WTC11 (cell line): ENCODE measurements around the gene IDH3G. TPM values are rescaled to one million over a fixed set of nuclear protein-coding genes. Genes with fewer than 3 reads are reported as not detected.

Experiments
- ATAC-seq: fragments of 200-7000 bp; cut with Tn5 transposase; 2 replicates; pipeline ENCODE4 v1.10.0; 2021; ENCODE audit warnings: mild to moderate bottlenecking, moderate library complexity
- CTCF ChIA-PET: fragments of 300-600 bp; sonication (Branson Sonifier 250); formaldehyde crosslinking; loops from one replicate; lab custom pipeline; 2021; ENCODE audit warnings: antibody characterized with exemption; lab: Charles Lee
- POLR2A ChIA-PET: fragments of 350-600 bp; sonication (Branson Sonifier 250); formaldehyde crosslinking; loops from one replicate; lab custom pipeline; 2021; ENCODE audit warnings: antibody characterized with exemption; lab: Charles Lee
- DNase-seq: peaks from one replicate; pipeline ENCODE4 v3.0.0; 2021; ENCODE audit warnings: low spot score
- H3K27ac Mint-ChIP-seq: 2 replicates; pipeline ENCODE4 v1.8.0; 2021; ENCODE audit warnings: mixed read lengths
- H3K27me3 Mint-ChIP-seq: 2 replicates; pipeline ENCODE4 v1.8.0; 2021; ENCODE audit warnings: low read depth, mild to moderate bottlenecking, moderate library complexity, mixed read lengths
- H3K36me3 Mint-ChIP-seq: 2 replicates; pipeline ENCODE4 v1.8.0; 2021; ENCODE audit warnings: mixed read lengths
- H3K4me1 Mint-ChIP-seq: 2 replicates; pipeline ENCODE4 v1.8.0; 2022; ENCODE audit warnings: mixed read lengths
- H3K4me3 Mint-ChIP-seq: 2 replicates; pipeline ENCODE4 v1.8.0; 2021; ENCODE audit warnings: mild to moderate bottlenecking, moderate library complexity, mixed read lengths
- H3K9me3 Mint-ChIP-seq: 2 replicates; pipeline ENCODE4 v1.8.0; 2021; ENCODE audit warnings: mixed read lengths
- ATF1 ChIP-seq: sonication (generic); formaldehyde crosslinking; IDR thresholded peaks from 2 replicates; pipeline ENCODE4 v1.8.1; 2023; ENCODE audit warnings: mild to moderate bottlenecking, moderate library complexity, missing genetic modification reagents
- ETV6 ChIP-seq: sonication (generic); formaldehyde crosslinking; IDR thresholded peaks from 2 replicates; pipeline ENCODE4 v1.8.1; 2022; ENCODE audit warnings: mild to moderate bottlenecking, missing genetic modification reagents
- FOXJ3 ChIP-seq: sonication (generic); formaldehyde crosslinking; IDR thresholded peaks from 2 replicates; pipeline ENCODE4 v1.9.0; 2021; ENCODE audit warnings: missing genetic modification reagents, mild to moderate bottlenecking, borderline replicate concordance
- GABPB1 ChIP-seq: sonication (generic); formaldehyde crosslinking; IDR thresholded peaks from 2 replicates; pipeline ENCODE4 v1.8.1; 2023; ENCODE audit warnings: mild to moderate bottlenecking, missing genetic modification reagents
- HMGA2 ChIP-seq: fragments of 250-450 bp; sonication (Bioruptor Pico); IDR thresholded peaks from 2 replicates; pipeline ENCODE4 v1.4.0; 2021; ENCODE audit warnings: mild to moderate bottlenecking, moderate library complexity
- NFYB ChIP-seq: sonication (generic); formaldehyde crosslinking; conservative IDR thresholded peaks from 2 replicates; pipeline ENCODE4 v1.8.0; 2022; ENCODE audit warnings: low read depth, missing genetic modification reagents
- NR3C1 ChIP-seq: sonication (generic); formaldehyde crosslinking; conservative IDR thresholded peaks from 2 replicates; pipeline ENCODE4 v1.8.1; 2023; ENCODE audit warnings: low read depth, mild to moderate bottlenecking, missing genetic modification reagents
- OVOL2 ChIP-seq: fragments of 250-450 bp; sonication (Bioruptor Pico); IDR thresholded peaks from 2 replicates; pipeline ENCODE4 v1.9.0; 2021; ENCODE audit warnings: mild to moderate bottlenecking, borderline replicate concordance
- SMAD3 ChIP-seq: sonication (generic); formaldehyde crosslinking; IDR thresholded peaks from 2 replicates; pipeline ENCODE4 v1.8.0; 2022; ENCODE audit warnings: missing genetic modification reagents, mild to moderate bottlenecking, borderline replicate concordance
- ZNF121 ChIP-seq: sonication (generic); formaldehyde crosslinking; IDR thresholded peaks from 2 replicates; pipeline ENCODE4 v1.8.0; 2023; ENCODE audit warnings: missing genetic modification reagents
- ZNF138 ChIP-seq: sonication (generic); formaldehyde crosslinking; conservative IDR thresholded peaks from 2 replicates; pipeline ENCODE4 v1.8.1; 2022; ENCODE audit warnings: mild to moderate bottlenecking, moderate library complexity, missing genetic modification reagents
- ZNF423 ChIP-seq: fragments of 250-450 bp; sonication (Bioruptor Pico); IDR thresholded peaks from 2 replicates; pipeline ENCODE4 v2.1.2; 2022; ENCODE audit warnings: mild to moderate bottlenecking, moderate library complexity
- total RNA-seq: library from RNA; stranded (reverse); gene quantifications from 3 replicates; pipeline ENCODE4 v1.2.3, GENCODE V29; 2021
- TF ChIP-seq, protein P1 (sequence below): sonication (generic); formaldehyde crosslinking; IDR thresholded peaks from 2 replicates; pipeline ENCODE4 v1.8.1; 2022; ENCODE audit warnings: missing genetic modification reagents, borderline replicate concordance
- TF ChIP-seq, protein P2 (sequence below): sonication (generic); formaldehyde crosslinking; IDR thresholded peaks from 2 replicates; pipeline ENCODE4 v1.8.1; 2023; ENCODE audit warnings: mild to moderate bottlenecking, missing genetic modification reagents, moderate library complexity
- TF ChIP-seq, protein P3 (sequence below): sonication (generic); formaldehyde crosslinking; IDR thresholded peaks from 2 replicates; pipeline ENCODE4 v1.8.0; 2022; ENCODE audit warnings: mild to moderate bottlenecking, missing genetic modification reagents
- TF ChIP-seq, protein P4 (sequence below): sonication (generic); formaldehyde crosslinking; IDR thresholded peaks from 2 replicates; pipeline ENCODE4 v1.8.1; 2022; ENCODE audit warnings: low read depth, missing genetic modification reagents, borderline replicate concordance
- TF ChIP-seq, protein P5 (sequence below): sonication (generic); formaldehyde crosslinking; IDR thresholded peaks from 2 replicates; pipeline ENCODE4 v1.8.1; 2022; ENCODE audit warnings: mild to moderate bottlenecking, moderate library complexity, missing genetic modification reagents
- TF ChIP-seq, protein P6 (sequence below): fragments of 250-450 bp; sonication (Bioruptor Pico); IDR thresholded peaks from 2 replicates; pipeline ENCODE4 v1.8.0; 2021; ENCODE audit warnings: mild to moderate bottlenecking
- TF ChIP-seq, protein P7 (sequence below): sonication (generic); formaldehyde crosslinking; IDR thresholded peaks from 2 replicates; pipeline ENCODE4 v1.8.1; 2023; ENCODE audit warnings: mild to moderate bottlenecking, missing genetic modification reagents, moderate library complexity

IDH3G gene
- total RNA-seq, 1 experiment from 2014 or later, result 52.4 TPM

DNA sequence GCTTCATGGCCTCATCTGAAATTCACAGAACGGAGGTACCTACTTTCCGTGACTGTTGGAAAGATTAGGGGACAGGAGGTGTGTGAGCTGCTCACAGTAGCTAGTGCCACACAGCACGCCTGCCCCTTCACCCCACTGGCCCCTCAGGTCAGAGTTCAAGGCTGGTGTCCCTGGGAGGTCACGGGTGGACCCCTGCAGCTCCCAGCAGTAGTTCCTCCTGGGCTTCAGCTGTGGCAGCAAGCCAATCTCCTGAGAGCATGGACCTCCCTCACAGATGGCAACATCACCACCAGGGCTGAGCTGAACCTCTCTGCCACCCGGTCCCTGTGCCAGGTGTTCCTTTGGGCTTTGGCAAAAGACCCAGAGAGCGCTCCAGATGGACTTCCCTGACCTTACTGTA lies 1.8 kb downstream of the IDH3G start:
- no peak overlapping the region for H3K27ac Mint-ChIP-seq
- ChIA-PET CTCF (no interaction called here), POLR2A (no interaction called here)
- ATAC-seq (no peak), DNase-seq (no peak)
- H3K36me3 Mint-ChIP-seq, result peaks cover 4% of the 10 kb centered on the region; the same call in 1 of the 2 replicates
- H3K4me1 Mint-ChIP-seq, result peaks cover 12% of the 10 kb centered on the region
- no peak overlapping the region for H3K4me3 Mint-ChIP-seq
- no peaks in the 10 kb centered on the region for H3K9me3 Mint-ChIP-seq
- TF ChIP-seq, protein P1, sequence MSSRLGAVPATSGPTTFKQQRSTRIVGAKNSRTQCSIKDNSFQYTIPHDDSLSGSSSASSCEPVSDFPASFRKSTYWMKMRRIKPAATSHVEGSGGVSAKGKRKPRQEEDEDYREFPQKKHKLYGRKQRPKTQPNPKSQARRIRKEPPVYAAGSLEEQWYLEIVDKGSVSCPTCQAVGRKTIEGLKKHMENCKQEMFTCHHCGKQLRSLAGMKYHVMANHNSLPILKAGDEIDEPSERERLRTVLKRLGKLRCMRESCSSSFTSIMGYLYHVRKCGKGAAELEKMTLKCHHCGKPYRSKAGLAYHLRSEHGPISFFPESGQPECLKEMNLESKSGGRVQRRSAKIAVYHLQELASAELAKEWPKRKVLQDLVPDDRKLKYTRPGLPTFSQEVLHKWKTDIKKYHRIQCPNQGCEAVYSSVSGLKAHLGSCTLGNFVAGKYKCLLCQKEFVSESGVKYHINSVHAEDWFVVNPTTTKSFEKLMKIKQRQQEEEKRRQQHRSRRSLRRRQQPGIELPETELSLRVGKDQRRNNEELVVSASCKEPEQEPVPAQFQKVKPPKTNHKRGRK, result no peak
- TF ChIP-seq, protein P2, sequence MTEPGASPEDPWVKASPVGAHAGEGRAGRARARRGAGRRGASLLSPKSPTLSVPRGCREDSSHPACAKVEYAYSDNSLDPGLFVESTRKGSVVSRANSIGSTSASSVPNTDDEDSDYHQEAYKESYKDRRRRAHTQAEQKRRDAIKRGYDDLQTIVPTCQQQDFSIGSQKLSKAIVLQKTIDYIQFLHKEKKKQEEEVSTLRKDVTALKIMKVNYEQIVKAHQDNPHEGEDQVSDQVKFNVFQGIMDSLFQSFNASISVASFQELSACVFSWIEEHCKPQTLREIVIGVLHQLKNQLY (CRISPR knock-in tag), result no peak
- TF ChIP-seq, protein P3, sequence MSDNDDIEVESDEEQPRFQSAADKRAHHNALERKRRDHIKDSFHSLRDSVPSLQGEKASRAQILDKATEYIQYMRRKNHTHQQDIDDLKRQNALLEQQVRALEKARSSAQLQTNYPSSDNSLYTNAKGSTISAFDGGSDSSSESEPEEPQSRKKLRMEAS (CRISPR knock-in tag), result no peak
- TF ChIP-seq OVOL2 (no peak), GABPB1 (CRISPR knock-in tag) (no peak), ZNF423 (CRISPR knock-in tag) (no peak), ATF1 (CRISPR knock-in tag) (no peak), ETV6 (CRISPR knock-in tag) (no peak), FOXJ3 (CRISPR knock-in tag) (no peak), NR3C1 (CRISPR knock-in tag) (no peak)
- TF ChIP-seq, protein P4, sequence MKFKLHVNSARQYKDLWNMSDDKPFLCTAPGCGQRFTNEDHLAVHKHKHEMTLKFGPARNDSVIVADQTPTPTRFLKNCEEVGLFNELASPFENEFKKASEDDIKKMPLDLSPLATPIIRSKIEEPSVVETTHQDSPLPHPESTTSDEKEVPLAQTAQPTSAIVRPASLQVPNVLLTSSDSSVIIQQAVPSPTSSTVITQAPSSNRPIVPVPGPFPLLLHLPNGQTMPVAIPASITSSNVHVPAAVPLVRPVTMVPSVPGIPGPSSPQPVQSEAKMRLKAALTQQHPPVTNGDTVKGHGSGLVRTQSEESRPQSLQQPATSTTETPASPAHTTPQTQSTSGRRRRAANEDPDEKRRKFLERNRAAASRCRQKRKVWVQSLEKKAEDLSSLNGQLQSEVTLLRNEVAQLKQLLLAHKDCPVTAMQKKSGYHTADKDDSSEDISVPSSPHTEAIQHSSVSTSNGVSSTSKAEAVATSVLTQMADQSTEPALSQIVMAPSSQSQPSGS (CRISPR knock-in tag), result no peak
- H3K27me3 Mint-ChIP-seq, result no peaks in the 10 kb centered on the region

DNA sequence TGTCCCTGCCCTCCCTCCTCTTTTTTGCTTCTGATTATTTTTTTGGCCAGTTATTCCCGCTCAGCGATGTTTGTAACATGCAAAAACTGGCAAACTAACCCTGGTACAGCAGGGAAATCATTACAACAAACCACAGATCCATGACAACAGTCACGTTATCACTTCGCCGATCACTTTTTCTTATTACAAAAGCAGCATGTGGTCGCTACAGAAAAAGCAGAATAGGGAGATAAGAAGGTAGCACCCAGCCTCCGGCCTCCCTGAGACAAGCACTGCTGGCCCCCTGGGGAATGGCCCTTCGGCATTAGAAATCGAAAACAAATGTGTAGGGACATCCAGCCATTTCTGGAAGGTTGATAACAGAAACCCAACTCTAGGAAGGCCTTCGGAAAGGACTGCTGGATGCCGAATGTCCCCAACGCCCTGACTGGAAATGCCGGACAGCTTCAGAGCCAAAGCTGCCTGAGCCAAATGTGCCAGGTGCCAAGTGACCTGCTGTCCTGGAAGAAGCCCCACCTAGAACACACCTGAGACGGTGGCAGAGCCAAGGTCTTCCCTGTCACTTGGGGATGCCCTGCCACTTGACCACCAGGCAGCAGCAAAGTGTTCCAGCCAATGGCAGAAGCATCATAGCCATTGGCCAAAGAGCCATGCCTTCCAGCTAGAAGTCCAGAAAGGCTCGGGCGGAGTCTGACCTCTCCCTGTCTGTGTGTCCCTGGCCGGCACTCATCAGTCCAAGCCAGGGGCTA lies 2.9 kb downstream of the IDH3G start:
- Mint-ChIP-seq H3K4me3 (no peak overlapping the region), H3K4me1 (peaks cover 11% of the 10 kb centered on the region), H3K36me3 (peaks cover 3% of the 10 kb centered on the region), H3K9me3 (no peaks in the 10 kb centered on the region), H3K27me3 (no peaks in the 10 kb centered on the region), H3K27ac (peak overlapping the region; percentile 36; the same call in 1 of the 2 replicates)
- no peak for TF ChIP-seq HMGA2 (CRISPR knock-in tag)
- TF ChIP-seq, protein P5, sequence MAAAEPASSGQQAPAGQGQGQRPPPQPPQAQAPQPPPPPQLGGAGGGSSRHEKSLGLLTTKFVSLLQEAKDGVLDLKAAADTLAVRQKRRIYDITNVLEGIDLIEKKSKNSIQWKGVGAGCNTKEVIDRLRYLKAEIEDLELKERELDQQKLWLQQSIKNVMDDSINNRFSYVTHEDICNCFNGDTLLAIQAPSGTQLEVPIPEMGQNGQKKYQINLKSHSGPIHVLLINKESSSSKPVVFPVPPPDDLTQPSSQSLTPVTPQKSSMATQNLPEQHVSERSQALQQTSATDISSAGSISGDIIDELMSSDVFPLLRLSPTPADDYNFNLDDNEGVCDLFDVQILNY (CRISPR knock-in tag), result no peak
- no peak for TF ChIP-seq NFYB
- TF ChIP-seq, protein P6, sequence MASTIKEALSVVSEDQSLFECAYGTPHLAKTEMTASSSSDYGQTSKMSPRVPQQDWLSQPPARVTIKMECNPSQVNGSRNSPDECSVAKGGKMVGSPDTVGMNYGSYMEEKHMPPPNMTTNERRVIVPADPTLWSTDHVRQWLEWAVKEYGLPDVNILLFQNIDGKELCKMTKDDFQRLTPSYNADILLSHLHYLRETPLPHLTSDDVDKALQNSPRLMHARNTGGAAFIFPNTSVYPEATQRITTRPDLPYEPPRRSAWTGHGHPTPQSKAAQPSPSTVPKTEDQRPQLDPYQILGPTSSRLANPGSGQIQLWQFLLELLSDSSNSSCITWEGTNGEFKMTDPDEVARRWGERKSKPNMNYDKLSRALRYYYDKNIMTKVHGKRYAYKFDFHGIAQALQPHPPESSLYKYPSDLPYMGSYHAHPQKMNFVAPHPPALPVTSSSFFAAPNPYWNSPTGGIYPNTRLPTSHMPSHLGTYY (CRISPR knock-in tag), result no peak
- TF ChIP-seq GABPB1 (CRISPR knock-in tag), result no peak
- no peak for TF ChIP-seq ZNF121 (CRISPR knock-in tag)
- TF ChIP-seq SMAD3 (CRISPR knock-in tag), result no peak
- TF ChIP-seq ZNF138 (CRISPR knock-in tag), result no peak
- TF ChIP-seq, protein P7, sequence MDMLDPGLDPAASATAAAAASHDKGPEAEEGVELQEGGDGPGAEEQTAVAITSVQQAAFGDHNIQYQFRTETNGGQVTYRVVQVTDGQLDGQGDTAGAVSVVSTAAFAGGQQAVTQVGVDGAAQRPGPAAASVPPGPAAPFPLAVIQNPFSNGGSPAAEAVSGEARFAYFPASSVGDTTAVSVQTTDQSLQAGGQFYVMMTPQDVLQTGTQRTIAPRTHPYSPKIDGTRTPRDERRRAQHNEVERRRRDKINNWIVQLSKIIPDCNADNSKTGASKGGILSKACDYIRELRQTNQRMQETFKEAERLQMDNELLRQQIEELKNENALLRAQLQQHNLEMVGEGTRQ (CRISPR knock-in tag), result no peak
- POLR2A ChIA-PET, result no interaction called here
- no peak for ATAC-seq
- CTCF ChIA-PET, result no interaction called here
- no peak for DNase-seq
